ENCODE data around the gene TOM1.

The TOM1 gene

DNA sequence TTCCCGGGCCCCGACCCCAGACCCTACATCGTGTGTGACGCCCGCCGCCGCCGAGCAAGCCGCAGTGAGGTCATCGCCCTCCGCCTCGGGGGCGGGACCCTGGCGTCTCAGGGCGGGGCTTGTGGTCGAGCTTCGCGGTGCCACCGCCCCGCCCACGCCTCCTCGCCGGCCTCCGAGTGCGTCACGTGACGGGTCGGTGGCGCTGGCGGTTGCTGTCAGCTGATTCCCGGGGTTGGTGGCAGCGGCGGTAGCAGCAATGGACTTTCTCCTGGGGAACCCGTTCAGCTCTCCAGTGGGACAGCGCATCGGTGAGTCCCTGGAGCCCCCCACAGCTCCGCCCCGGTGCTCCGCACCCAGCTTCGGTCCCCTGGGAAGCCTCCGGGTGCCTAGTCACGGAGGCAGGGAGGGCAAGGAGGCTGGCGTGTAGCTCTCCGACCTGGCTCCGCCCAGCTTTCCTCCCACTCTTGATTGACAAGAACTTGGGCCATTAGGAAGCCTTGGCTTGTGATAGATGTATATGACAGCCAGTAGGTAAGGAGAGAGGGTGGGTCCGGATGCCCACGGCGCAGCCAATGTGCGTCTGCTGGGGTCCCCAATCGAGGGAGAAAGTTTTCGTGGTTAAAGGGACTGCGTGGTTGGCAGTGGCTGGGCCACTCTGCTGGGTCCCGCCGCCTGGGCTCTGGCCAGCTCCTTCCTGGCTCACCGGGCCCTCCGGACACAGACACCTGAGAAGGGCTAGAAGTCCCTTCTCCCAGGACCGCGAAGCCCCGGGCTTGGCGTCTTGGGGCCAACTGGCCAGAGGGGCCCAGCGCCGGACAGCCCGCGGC, at the start of gene TOM1:
Gene TOM1 (plus strand): TSS at position 222 of the 827 bp plus-strand sequence. CDS start 35 bp downstream, at position 257.
- DNase-seq (ENCODE audit: low read depth), result peak; percentile 97

DNA sequence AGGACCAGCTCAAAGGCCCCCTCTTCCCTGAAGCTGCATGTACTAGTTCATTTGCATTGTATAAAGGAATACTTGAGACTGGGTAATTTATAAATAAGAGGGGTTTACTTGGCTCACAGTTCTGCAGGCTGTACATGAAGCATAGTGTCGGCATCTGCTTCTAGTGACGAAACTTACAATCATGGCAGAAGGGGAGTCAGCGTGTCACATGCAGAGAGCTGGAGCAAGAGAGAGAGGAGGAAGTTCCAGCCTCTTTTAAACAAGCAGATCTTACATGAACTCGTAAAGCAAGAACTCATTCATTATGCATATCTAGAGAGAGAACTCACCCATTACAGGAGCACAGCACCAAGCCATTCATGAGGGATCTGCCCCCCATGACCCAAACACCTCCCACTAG, 49.5 kb upstream of the TOM1 start:
- DNase-seq (ENCODE audit: low read depth), result no peak

DNA sequence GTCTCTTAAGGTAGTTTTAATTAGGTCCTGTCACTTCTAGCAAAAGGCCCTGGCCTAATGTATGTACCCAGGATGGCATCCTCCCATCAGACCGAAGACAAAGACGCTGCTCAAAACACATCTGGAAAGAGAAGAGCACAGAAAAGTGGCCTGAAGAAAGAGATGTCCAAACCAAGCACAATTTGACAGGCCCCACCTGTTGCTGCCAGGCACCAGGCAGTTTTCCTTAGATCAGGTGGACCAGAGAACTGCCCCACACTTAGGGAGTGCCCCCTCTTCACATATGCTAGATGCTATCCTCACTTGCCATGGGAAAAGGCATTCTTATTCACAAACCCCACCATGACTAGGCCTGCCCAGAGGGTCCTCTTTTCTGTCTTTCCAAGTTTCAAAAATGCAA, 45.7 kb upstream of the TOM1 start:
- DNase-seq (ENCODE audit: low read depth), result no peak

DNA sequence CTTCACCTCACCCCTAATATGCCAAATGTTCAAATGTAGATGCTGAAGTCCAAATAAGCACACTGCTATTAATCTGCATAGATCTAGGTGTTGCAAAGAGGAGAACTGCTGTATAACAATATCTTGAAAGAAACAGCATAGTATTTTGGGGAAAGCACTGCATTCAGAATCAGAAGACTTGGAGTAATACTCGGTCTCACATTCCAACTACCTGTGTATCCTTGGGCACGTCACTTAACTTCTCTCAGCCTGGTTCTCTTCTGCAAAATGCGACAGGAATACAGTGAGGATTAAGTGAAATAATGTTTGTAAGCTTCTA, 42.7 kb upstream of the TOM1 start:
- DNase-seq (ENCODE audit: low read depth), result no peak

DNA sequence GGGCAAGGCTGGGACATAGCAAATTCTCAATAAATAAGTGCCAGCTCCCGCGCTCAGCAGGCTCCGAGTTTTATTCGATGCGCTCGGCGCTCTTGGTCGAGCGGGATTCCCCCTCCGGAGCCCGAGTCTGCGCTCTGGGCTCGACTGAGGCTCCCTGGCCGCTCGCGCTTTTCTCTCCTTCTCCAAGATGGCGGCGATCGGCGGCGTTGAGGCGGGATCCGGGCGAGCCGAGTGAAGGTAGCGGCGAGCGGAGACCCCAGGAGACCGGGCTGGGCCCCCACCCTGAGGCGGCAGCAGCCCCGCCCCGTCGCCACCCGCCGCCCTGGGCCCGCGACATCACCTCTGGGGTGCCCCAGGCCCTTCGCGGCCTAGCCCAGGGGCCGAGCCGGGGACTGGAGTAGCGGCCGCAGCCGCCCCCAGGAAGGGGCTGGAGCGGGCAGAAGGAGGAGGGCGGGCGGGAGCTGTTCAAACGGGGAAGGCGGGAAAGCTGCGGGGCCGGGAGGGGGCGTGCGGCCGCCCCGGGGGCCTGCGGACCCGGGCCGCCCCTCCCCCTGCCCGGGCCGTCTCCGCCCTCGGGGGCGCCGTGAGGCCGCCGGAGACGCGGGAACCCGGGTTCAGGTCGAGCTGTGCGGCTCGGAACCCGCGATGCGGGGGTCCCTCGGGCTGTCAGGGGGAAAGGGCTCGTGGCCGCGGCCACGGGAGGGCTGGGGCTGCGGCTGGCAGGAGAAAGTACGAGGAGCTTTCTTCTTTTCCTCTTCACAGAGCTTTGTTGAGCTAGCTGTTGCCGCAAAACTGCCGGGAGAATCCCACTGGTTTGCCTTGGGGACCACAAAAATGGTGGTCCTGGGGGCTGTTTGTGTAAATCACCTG, 42.1 kb upstream of the TOM1 start, which contains the start of gene HMGXB4:
Gene HMGXB4 (plus strand): TSS at position 173 of the 870 bp plus-strand sequence. CDS start 4,898 bp downstream, outside the sequence.
- peak; percentile 65 for DNase-seq (ENCODE audit: low read depth)

DNA sequence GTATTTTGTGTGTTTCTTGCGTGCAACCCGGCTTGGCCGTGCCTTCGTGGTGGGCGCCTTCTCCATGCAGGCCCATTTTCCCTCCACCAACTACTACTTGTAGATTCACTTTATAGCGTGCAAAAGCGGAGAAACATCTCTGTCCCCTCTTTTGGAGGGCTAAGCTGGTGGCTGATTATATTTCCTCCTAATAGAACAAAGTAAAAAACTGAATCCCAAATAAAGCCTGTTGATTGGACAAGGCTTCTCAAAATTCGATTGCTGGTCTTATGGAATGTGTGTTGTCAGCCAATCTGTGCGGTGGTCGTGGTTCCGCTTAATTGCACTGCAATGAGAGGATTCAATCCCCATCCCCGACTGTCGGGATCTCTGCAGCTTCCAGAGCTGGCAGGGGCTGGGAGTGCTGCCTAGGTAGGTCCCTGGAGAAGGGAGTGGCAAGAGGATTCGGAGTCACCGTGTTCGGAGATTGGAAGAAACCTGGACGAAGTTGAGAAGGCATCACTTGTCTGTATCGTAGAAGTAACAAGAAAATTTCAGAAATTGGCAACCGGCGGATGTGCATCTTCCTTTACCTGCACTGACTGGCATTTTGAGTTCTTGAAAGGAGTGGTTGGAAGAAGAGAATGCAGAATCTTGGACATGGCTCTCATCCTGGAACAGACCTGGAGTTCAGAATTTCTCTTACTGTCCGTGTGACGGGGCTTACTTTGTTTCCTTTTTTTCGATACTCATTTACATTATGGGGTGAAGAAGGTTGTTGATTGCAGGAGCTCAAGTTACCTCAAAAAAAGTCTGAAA, 41.3 kb upstream of the TOM1 start:
- no peak for DNase-seq (ENCODE audit: low read depth)

DNA sequence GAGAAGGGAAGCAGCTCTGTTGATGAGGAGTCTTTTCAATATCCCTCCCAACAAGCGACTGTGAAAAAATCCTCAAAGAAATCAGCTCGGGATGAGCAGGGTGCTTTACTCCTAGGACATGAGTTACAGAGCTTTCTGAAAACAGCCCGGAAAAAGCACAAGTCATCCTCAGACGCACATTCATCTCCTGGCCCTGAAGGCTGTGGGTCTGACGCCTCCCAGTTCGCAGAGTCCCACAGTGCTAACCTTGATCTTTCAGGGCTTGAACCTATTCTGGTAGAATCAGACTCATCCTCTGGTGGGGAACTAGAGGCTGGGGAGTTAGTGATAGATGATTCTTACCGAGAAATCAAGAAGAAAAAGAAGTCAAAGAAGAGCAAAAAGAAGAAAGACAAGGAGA, 34.7 kb upstream of the TOM1 start:
- DNase-seq (ENCODE audit: low read depth), result no peak

DNA sequence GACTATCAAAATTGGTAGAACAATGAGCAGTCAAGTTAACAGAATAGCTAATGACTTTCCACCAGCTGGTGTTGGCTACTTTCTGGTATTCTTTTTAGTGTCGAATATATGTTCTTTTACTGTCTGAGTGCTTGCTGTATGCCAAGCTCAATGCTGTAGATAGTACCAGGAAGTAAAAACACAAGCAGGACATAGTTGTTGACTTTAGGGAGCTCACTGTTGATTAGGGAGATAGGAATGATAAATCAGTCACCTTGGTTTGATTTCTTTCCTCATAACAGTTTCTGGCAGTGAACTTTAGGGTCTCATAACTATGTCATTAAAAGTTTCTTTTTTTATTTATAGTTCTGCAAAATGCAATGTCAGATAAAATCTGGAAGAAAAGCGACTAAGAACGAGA, 33.4 kb upstream of the TOM1 start:
- DNase-seq (ENCODE audit: low read depth), result no peak

DNA sequence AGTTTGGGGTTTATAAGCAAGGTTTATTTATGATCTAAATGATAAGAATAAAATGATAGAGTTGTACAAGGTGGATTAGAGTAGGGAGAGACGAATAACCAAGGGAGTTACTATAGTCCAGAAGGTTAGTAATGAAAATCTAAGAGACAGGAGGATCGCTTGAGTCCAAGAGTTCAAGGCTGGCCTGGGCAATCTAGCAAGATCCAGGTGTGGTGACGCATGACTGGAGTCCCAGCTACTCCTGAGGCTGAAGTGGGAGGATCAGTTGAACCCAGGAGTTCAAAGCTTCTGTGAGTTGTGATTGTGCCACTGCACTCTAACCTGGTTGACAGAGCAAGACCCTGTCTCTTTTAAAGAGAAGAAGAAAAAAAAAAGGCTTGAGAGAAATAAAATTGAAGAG, 30.1 kb upstream of the TOM1 start:
- no peak for DNase-seq (ENCODE audit: low read depth)

DNA sequence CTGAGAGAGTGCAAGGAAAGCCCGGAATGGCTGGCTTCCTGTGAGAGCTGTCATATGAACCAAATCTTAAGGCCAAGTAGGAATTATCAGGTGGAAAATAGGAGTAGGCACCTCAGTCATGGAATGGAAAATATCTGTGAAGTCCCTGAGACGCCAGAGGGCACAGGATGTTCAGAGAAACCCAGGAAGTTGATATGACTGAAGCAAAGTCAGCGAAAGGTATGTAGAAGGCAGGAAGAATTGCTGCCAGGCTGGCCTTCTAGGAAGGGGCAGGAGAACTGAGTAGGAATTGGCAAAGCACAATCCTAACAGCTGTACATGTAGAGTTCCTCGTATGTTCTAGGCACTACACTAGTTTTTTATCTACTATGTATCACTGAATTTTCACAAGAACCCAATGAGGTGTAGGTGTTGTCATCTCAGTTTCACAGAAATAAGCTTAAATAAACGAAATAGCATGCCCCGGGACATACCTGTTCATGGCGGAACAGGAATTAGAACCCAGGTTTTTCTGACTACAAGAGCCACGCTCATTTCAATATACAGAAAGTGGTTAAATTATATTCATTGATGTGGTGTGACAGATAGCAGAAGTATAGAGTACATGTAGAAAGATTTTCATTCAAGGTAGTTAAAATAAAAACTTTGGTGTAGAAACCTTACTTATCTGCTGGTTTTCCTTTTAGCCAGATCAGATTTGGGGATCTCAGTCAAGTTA, 25.4 kb upstream of the TOM1 start:
- no peak for DNase-seq (ENCODE audit: low read depth)

DNA sequence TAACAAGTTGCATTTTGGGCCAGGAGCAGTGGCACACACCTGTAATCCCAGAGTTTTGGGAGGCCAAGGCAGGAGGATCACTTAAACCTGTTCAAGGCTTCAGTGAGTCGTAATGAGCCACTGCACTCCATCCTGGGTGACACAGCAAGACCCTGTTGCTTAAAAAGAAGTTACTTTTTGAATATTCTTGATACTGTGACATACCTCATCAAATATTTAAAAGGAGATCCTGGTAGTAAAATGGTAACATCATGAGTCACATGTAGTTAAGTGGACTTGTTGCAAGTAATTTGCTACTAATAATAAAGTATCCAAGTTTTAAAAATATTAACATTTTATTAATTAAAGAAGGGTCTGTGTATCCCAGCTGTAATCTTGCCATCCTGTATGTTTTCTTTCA, 24.1 kb upstream of the TOM1 start:
- DNase-seq (ENCODE audit: low read depth), result no peak

DNA sequence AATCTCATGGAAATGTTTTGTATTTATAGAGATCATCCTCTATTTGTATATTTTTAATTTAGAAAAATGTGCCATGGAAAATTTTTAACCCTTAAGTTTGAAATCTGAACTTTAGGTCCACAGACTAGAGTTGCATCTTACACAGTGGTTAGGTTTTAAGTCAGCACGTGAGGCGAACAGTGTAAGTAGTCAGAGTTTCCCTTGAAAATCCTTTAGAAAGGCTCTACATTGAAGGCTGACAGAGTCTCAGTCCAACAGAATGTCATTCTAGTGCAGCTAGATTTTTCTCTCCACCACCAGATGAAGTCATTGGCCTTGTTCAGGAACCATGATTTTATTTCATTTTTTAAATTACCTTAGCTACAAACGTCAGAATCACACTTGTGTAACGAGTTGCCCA, 23.7 kb upstream of the TOM1 start:
- no peak for DNase-seq (ENCODE audit: low read depth)

DNA sequence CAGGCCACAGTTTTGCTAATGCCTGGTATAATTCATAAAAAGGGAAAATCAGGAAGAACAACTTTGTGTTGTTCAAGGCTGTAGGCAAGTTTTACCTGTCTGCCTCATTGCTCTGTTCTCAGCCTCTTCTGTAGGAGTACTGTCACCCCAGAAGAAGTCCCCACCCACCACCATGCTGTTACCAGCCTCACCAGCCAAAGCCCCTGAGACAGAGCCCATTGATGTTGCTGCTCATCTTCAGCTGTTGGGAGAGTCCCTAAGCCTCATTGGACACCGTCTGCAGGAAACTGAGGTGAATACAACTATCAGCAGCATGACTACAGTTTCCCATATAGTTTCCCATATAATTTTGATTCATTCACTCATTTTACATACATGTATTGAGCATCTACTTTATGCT, 11.6 kb upstream of the TOM1 start:
- DNase-seq (ENCODE audit: low read depth), result no peak

DNA sequence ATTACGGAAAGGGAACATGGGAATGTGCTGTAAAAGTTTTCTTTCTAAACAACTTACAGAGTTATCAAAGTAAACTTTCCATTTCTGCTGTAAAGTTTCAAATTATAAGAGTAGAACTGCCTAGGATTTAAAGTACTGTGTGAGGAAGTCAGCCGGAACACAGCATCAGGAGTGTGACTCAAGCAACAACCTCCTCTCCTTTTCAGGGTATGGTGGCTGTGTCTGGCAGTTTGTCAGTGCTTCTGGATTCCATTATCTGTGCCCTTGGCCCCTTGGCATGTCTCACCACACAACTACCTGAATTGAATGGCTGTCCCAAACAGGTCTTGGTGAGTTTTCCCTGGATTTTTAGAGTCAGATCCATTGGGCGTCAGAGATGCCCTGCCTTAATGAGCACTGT, 6.9 kb upstream of the TOM1 start:
- DNase-seq (ENCODE audit: low read depth), result no peak

DNA sequence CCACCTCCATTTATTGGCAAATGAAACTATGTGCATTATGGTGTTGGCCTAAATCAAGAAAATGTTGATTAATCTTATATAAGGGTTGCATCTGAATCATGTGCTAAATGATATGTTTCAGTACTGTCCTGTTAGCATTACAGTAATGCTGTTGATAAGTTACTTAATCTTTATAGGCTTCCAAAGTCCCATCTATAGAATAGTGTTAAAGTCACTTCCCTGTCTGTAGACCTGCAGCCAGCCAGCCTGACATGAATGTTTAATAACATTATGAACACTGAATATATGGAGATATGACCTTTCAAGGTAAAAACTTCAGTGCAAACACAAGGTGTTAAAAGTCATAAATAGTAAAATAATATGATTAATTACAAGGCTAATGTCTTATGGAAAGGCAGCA, 3.6 kb upstream of the TOM1 start:
- no peak for DNase-seq (ENCODE audit: low read depth)

DNA sequence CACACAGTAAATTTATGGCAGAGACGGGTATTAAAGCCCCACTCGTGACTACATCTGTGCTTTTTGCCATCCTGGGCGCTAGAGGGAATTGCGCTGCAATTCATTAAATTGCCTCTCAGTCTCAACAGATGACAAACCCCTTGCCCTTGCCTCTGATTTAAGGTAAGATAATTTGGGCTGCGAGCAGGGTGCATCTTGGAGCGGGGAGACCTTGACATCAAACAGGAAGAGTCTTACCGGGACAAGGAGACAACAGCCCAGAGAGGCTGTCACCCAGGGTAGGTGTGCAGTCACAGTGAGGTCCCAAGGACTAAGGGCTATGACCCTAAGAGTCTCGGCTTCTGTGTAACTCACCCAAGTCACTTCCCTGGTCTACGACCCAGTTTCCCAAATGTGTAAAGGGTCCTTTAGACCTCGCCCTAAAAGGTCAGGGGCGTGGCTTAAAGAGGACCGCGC, 449 bp upstream of the TOM1 start:
- no peak for DNase-seq (ENCODE audit: low read depth)

DNA sequence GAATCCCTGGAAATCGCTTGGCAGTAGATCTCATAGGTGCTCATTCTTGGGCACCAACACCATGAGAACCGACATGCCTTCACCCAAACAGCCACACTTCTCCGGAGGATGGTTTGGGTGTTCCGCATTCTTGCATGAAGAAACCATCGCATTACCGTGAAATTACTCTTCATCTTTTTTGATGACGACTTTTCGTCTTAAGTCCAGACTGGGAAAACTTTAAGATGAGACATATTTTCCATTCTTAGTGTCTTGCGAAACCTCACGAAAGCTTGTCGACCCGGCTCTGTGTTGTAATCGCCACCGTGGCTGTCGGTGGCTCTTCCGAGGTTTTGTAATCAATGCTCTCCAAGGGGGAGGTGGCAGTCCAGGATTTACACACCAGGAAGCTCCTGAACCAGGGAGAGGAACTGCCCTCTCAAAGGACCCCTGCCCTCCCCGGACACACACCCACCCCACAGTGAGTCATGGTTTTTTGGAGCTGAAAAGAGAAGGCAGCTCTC, 1.7 kb downstream of the TOM1 start:
- peak; percentile 89 for DNase-seq (ENCODE audit: low read depth)

DNA sequence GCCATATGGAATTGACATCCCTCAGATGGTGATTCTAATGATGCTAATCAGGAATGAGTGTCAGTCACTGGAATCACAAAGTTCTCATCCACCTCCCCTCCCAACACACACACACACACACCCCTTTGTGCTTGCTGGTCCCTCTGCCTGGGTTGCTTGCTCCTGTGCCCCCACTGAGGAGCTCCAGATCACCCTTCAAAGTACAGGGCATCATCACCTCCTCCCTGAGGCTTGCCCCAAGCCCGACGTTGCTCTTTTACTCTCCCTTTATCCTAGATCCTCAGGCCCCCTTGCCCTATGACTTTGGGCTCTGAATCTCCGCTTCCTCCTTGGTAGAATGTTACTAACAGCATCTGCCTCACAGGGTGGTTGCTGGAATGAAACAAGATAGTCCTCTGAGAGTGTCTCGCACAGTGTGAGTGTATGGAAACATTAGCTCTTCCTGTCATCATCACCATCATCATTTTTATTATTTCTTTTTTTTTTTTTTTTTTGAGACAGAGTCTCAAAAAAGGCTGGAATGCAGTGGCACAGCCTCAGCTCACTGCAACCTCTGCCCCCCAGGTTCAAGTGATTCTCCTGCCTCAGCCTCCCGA, 3.4 kb downstream of the TOM1 start:
- DNase-seq (ENCODE audit: low read depth), result no peak

DNA sequence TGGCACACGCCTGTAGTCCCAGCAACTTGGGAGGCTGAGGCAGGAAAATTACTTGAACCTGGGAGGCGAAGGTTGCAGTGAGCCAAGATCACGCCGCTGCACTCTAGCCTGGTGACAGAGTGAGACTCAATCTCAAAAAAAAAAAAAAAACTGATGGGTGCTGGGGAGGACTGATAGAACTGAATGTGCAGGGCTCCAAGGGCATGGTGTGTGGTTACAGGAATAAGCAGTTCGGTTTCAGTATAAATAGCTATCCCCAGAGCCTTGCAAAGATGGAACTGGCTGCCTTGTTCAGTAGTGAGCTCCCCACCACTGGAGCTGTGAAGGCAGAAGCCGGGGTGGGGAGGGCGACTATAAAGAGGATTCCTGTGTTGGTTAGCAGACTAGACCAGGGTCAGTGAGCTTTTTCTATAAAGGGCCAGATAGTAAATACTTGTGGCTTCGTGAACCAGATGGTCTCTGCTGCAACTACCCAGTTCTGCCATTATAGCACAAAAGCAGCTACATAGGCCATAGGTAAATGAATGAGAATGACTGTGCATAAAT, 5.9 kb downstream of the TOM1 start:
- DNase-seq (ENCODE audit: low read depth), result no peak

DNA sequence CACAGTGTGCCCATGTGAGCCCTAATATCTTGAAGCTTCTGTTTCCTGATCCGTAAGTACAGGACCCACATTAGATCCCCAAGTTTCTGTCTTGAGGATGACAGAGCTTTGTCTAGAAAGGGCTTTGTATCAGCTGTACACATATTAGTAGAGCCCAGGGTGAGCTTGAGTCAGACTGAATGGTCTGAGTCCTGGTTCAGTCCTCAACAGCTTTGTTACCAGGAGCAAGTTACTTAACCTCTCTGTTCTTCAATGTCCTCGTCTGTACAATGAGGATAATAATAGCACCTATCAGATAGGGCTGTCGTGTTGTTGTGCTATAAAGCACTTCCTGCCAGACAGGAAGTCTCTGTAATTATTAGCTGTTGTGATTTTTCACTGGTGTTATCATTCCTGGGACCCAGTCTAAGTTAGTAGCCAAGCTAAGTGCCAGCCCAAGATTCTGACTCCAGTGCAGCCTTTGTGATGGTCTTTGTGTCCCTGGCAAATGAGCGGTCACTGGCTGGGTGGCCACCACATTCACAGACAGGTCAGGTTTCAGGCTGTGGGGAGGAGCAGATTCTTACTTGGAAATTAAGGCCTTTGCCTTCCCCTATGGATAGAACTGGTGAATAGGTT, 6.8 kb downstream of the TOM1 start:
- no peak for DNase-seq (ENCODE audit: low read depth)

All from non-pigmented ciliary epithelial cell (primary cell).